GM10847 (cell line): ENCODE results near the gene EDC3.

Experiments
- POLR2A ChIP-seq: IDR thresholded peaks from 2 replicates; pipeline ENCODE4 v1.6.1; 2011; ENCODE audit not compliant: insufficient read length; ENCODE audit errors: extremely low read depth

EDC3 gene

DNA sequence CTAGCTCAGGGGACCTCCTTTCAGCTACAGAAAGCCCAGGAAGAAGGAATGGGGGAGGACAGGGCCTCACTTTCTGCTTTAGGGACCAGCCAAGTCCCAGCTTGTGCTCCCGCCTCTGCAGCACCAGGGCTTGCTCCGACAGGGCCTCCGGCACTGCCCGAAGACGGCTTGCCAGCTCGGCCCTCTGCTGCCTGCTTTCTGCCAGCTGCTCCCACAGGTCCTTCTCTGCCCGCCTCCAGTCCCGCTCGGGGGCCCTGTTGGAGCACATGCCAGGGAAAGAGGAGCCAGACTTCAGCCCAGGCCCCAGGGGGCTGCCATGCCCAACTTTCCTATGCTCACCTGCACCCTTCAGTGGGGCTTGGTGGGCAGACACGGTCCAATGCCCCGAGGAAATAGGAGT, 84.5 kb downstream of the EDC3 start:
- no peak for TF ChIP-seq POLR2A

GRCh38 chr15:74610302-74610951, 85.4 kb downstream of the EDC3 start:
- no peak for TF ChIP-seq POLR2A

DNA sequence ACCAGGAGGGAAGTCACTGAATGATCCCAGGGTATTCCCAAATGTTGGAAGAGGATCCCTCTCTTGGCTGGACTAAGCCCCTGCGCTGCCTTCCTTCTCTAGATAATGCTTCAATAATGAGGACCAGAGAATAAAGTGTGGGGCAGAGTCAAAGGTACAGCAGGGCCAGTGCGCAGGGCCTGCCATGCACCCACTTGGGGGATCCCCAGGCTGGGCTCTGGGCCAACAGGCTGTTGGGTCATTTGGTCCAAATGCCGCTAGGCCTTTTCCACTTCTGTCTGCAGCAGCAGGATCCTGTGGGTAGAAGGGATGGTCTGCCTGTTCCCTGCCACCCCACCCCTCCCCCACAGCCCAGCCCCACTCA, 85.9 kb downstream of the EDC3 start:
- no peak for TF ChIP-seq POLR2A

DNA sequence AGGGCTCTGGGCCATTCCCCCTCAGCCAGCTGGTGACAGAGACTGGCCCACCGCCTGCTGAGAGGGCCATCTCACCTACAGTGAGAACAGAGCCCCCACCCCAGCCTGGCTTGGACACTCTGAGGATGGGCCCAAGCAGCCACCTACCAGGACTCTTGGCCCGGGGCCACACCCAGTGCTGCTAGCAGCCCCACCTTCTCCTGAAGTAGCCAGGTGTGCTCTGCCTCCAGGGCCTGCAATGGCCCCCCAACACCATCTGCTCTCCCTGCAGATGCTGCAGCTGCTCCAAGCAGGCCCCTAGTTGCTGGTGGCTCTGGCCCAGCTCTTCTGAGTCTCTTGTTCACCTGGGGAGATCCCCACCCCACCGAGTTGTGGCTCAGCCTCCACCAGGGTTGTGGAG, 87.0 kb downstream of the EDC3 start:
- TF ChIP-seq POLR2A, result no peak

- TF ChIP-seq POLR2A, result no peak
Measured at GRCh38 chr15:74605795-74606150, 90.1 kb downstream of the EDC3 start.

- no peak for TF ChIP-seq POLR2A
Measured at GRCh38 chr15:74604983-74605794, 90.6 kb downstream of the EDC3 start.

- TF ChIP-seq POLR2A, result no peak
Measured at GRCh38 chr15:74603789-74604705, 91.8 kb downstream of the EDC3 start.

DNA sequence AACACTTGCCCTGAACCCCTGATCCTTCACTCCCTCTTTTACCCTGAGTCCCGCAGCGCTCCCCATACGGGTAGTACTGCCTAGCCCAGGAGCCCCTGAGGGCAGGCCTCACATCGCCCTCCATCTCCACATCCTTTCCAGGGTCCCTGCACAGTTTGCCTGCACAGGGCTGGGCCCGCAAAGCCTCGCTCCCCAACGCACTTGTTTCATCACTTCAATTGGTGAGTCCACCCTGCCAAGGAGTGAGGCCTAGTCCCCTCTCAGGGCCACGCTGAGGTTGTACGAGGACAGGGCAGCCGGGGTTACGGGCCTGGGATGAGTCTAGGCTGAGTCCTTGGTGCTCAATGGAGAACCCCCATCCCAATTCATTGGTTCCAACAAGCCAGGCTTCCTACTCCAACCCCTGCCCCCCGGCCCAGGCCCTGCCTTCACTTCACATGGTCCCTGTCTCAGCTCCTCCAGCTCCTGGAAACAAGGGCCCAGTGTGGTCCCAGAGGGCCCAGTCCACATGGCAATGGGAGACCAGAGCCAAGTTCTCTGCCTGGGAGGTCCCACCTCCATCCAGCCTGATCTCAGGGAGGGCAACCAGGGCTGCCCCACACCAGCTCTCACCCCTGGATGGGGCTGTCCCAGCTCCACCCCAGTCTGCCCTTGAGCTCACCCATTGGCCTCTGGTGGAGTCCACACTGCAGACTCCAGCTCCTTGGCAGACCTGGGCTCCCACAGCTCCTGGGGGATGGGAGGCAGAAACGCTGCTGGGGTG, 92.6 kb downstream of the EDC3 start:
- TF ChIP-seq POLR2A, result no peak

DNA sequence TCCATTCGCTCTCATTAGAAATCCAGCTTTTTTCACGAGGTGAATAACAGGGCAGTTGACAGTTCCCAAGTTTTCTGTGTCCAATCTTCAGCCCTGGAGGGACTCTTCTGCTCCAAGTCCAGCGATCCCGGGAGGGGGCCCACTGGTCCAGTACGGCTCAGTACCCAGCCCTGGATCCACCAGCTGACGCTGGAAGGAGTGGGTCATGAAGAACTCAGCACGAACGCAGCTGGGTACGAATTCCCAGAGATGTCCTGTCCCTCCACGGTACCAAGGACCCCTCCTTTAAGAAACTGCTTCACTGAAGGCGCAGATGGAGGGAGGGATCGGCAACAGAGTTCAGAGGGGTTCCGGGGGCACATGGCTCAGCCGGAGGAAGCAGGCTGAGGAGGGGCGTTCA, 96.7 kb downstream of the EDC3 start:
- TF ChIP-seq POLR2A, result no peak

DNA sequence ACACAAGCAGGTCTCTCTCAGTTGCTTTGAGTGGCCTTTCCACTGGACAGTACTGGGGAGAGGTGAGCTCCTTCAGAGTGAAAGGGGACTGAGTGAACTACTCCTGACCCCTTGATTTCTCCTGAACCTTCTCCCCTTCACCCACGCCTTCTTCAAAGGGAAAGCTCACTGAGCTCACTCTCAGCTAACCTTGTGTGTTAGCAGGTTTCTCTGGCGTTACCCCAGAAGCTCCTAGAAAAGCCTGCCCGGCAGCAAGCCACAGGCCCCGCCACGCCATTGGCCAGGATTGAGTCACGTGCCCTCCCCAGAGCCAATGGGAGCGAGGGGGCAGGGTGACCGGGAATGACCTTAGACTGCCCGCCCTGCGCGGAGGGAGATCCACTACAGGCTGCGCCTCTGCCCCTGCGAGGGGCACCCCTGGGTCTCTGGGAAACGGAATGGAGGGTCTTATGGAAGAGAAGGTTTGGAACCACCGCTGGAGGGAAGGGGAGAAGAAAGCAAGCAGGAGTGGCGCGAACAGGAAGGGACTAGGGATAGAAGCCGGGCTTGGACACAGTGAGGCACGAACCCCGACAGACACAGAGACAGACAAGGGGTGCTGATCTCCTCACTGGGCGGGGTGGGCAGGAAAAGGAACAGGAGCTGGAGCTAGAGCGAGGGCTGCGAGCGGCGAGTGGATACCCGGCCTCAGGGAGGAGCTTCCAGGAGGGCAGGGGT, 97.5 kb downstream of the EDC3 start:
- TF ChIP-seq POLR2A, result peak; percentile 58

- no peak for TF ChIP-seq POLR2A
Measured at GRCh38 chr15:74595271-74595670, 100.6 kb downstream of the EDC3 start.

DNA sequence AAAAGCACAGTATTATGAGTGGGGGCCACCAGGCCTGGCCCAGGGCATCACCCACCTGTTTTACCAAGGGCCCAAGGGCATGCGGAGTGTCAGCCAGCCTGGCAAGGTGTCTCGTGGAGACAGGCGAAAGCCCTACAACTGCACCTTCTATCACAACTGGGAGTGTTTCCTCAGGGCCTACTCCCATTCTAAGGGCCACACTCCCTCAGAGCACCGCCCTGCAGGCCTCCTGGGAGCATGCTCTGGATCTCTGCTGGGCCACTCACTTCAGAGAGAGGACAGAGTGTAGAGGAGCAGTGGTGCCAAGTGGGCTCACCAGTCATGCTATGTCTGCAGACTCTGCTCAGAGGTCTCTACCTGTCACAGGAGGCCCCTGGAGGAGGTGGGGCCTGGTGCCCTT, 101.4 kb downstream of the EDC3 start:
- no peak for TF ChIP-seq POLR2A

DNA sequence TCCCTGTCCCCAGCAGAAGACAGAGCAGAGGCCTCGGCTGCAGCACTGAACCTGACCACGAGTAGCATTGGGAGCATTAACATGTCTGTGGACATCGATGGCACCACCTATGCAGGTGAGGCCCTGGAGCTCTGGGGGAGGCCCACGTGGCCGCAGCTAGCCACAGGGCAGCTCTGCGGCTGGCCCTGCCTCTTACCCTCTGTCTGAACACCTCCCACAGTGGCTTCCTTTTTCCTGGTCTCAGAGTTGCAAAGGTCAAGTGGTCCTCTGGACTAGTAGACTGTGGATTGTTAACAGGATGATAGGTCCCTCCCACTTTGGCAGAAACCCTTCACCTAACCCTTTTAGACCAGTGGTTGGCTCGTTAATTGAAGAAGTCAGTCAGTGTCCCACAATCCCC, 102.7 kb downstream of the EDC3 start:
- no peak for TF ChIP-seq POLR2A

GRCh38 chr15:74592222-74592621, 103.6 kb downstream of the EDC3 start:
- TF ChIP-seq POLR2A, result no peak
